K562 (cell line): ENCODE results near the gene DCUN1D2. TPM values are rescaled to one million over a fixed set of nuclear protein-coding genes. Genes with fewer than 3 reads are reported as not detected.

Experiments used
- CHCHD3 ChIP-seq: fragments of 250-450 bp; sonication (Bioruptor Pico); IDR thresholded peaks from 2 replicates; pipeline ENCODE4 v2.1.2; 2022; ENCODE audit warnings: mild to moderate bottlenecking
- FOXK2 ChIP-seq, 2 experiments: fragments of 450-650 bp; IDR thresholded peaks in 1 of 2; conservative IDR thresholded peaks in 1 of 2; 2 replicates each; pipeline ENCODE4 v1.6.1; 2016; ENCODE audit warnings: low read depth in 2 of 2, mild to moderate bottlenecking in 1 of 2
- FUS ChIP-seq: fragments of 200-400 bp; formaldehyde crosslinking; optimal IDR thresholded peaks from 2 replicates; pipeline ENCODE3; 2017; ENCODE audit warnings: low read depth, low read length
- KLF6 ChIP-seq: fragments of 250-450 bp; sonication (Bioruptor Pico); IDR thresholded peaks from 2 replicates; pipeline ENCODE4 v1.4.0; 2020; ENCODE audit warnings: mild to moderate bottlenecking, moderate library complexity, borderline replicate concordance
- MAFG ChIP-seq: fragments of 450-650 bp; conservative IDR thresholded peaks from 2 replicates; pipeline ENCODE4 v1.6.1; 2016; ENCODE audit warnings: missing genetic modification characterization, missing compliant biosample characterization
- POLR2A ChIP-seq: fragments of 450-650 bp; conservative IDR thresholded peaks from 2 replicates; pipeline ENCODE4 v1.6.1; 2016
- U2AF2 ChIP-seq: fragments of 200-400 bp; formaldehyde crosslinking; optimal IDR thresholded peaks from 2 replicates; pipeline ENCODE3; 2017; ENCODE audit warnings: low read depth, mild to moderate bottlenecking, low read length
- ZFP30 ChIP-seq: fragments of 250-450 bp; sonication (Bioruptor Pico); IDR thresholded peaks from 2 replicates; pipeline ENCODE4 v1.8.0; 2022; ENCODE audit warnings: moderate library complexity, mild to moderate bottlenecking, inconsistent platforms, borderline replicate concordance
- ZNF239 ChIP-seq: fragments of 250-450 bp; sonication (Bioruptor Pico); IDR thresholded peaks from 2 replicates; pipeline ENCODE4 v1.4.0; 2020; ENCODE audit warnings: mild to moderate bottlenecking
- ZNF778 ChIP-seq: fragments of 450-650 bp; formaldehyde crosslinking; IDR thresholded peaks from 2 replicates; pipeline ENCODE4 v1.4.0; 2020; ENCODE audit warnings: mild to moderate bottlenecking, moderate library complexity
- ZNF785 ChIP-seq: fragments of 250-450 bp; sonication (Bioruptor Pico); IDR thresholded peaks from 2 replicates; pipeline ENCODE4 v1.4.0; 2020; ENCODE audit warnings: mild to moderate bottlenecking
- polyA plus RNA-seq, 8 experiments: library from polyadenylated mRNA; depleted of rRNA in 4 of 8; stranded (reverse) in 5 of 8; unstranded in 3 of 8; fragments of >200 nt; fragmentation: Nextera tagmentation in 2 of 8; fragmentation: Illumina TruSeq in 1 of 8; extraction: Ambion mirVana in 2 of 8; extraction: Trizol in 1 of 8; gene quantifications; 2 replicates each; pipeline versions ENCODE4 v1.2.1 to v1.2.3, GENCODE V29; 2011 to 2014; ENCODE audit warnings: inconsistent platforms in 1 of 8, missing spikeins in 1 of 8
- total RNA-seq, 7 experiments: library from RNA; depleted of rRNA in 6 of 7; stranded (reverse); fragments of >200 nt in 6 of 7; fragmentation: Illumina TruSeq in 2 of 7; extraction: Trizol in 2 of 7; gene quantifications; 2 replicates each; pipeline versions ENCODE4 v1.2.1 to v1.2.3, GENCODE V29; 2011 to 2021; ENCODE audit warnings: low replicate concordance in 1 of 7
- TF ChIP-seq, protein P1 (sequence below): fragments of 450-650 bp; IDR thresholded peaks from 2 replicates; pipeline ENCODE4 v1.6.1; 2016; ENCODE audit warnings: low read depth
- TF ChIP-seq, protein P2 (sequence below), 2 experiments: fragments of 450-650 bp; conservative IDR thresholded peaks; 2 replicates each; pipeline ENCODE4 v1.6.1; 2017; ENCODE audit warnings: mild to moderate bottlenecking in 2 of 2, moderate library complexity in 2 of 2
- TF ChIP-seq, protein P3 (sequence below), 3 experiments: fragments of 200-800 bp in 1 of 3; fragments of 250-450 bp in 1 of 3; fragments of 450-650 bp in 1 of 3; sonication (Bioruptor Pico) in 1 of 3; sonication (Bioruptor generic) in 1 of 3; formaldehyde crosslinking in 1 of 3; IDR thresholded peaks; 2 replicates each; pipeline versions ENCODE4 v1.6.1 to v1.8.0; 2016 to 2022; ENCODE audit warnings: mild to moderate bottlenecking in 2 of 3, missing genetic modification characterization in 2 of 3, missing compliant biosample characterization in 1 of 3, moderate library complexity in 1 of 3

Gene DCUN1D2
- total and polyA plus RNA-seq, 9 of the 15 experiments (the other 6 are each of a cell fraction or from before 2014, with no cell fraction given): 2.1 to 16.8 (median 11.1) TPM

DNA sequence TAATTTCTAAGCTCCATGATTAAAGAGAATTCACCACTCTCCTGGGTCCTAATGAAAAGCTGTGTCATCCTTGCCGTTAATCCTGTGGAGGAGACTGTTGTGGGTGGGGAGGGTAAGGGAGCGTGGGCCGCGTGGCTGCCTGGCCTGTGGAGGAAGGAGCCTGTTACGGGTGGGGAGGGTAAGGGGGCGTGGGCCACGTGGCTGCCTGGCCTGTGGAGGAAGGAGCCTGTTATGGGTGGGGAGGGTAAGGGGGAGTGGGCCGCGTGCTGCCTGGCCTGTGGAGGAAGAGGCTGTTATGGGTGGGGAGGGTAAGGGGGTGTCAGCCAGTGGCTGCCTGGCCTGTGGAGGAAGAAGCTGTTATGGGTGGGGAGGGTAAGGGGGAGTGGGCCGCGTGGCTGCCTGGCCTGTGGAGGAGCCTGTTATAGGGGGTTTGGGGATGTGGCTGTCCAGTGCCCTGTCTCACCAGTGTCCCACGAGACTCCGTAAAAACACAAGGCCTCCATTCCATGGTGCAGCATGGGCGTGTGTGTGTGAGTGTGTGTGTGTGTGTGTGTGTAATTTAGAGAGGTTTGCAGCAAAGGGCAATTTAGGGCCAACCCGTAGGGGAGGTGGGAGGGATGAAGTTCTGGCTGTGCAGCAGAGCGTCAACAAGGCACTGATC is 15.6 kb upstream of the DCUN1D2 start (continued):
- TF ChIP-seq, protein P1, sequence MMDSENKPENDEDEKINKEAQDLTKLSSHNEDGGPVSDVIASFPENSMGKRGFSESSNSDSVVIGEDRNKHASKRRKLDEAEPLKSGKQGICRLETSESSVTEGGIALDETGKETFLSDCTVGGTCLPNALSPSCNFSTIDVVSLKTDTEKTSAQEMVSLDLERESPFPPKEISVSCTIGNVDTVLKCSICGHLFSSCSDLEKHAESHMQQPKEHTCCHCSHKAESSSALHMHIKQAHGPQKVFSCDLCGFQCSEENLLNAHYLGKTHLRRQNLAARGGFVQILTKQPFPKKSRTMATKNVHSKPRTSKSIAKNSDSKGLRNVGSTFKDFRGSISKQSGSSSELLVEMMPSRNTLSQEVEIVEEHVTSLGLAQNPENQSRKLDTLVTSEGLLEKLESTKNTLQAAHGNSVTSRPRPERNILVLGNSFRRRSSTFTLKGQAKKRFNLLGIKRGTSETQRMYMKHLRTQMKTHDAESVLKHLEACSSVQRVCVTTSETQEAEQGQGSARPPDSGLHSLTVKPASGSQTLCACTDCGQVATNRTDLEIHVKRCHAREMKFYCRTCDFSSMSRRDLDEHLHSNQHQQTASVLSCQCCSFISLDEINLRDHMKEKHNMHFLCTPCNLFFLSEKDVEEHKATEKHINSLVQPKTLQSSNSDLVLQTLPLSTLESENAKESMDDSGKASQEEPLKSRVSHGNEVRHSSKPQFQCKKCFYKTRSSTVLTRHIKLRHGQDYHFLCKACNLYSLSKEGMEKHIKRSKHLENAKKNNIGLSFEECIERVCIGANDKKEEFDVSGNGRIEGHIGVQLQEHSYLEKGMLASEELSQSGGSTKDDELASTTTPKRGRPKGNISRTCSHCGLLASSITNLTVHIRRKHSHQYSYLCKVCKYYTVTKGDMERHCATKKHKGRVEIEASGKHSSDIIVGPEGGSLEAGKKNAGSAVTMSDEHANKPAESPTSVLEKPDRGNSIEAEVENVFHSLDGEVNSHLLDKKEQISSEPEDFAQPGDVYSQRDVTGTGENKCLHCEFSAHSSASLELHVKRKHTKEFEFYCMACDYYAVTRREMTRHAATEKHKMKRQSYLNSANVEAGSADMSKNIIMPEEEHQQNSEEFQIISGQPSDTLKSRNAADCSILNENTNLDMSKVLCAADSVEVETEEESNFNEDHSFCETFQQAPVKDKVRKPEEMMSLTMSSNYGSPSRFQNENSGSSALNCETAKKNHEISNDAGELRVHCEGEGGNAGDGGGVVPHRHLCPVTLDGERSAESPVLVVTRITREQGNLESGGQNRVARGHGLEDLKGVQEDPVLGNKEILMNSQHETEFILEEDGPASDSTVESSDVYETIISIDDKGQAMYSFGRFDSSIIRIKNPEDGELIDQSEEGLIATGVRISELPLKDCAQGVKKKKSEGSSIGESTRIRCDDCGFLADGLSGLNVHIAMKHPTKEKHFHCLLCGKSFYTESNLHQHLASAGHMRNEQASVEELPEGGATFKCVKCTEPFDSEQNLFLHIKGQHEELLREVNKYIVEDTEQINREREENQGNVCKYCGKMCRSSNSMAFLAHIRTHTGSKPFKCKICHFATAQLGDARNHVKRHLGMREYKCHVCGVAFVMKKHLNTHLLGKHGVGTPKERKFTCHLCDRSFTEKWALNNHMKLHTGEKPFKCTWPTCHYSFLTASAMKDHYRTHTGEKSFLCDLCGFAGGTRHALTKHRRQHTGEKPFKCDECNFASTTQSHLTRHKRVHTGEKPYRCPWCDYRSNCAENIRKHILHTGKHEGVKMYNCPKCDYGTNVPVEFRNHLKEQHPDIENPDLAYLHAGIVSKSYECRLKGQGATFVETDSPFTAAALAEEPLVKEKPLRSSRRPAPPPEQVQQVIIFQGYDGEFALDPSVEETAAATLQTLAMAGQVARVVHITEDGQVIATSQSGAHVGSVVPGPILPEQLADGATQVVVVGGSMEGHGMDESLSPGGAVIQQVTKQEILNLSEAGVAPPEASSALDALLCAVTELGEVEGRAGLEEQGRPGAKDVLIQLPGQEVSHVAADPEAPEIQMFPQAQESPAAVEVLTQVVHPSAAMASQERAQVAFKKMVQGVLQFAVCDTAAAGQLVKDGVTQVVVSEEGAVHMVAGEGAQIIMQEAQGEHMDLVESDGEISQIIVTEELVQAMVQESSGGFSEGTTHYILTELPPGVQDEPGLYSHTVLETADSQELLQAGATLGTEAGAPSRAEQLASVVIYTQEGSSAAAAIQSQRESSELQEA: no peak
- TF ChIP-seq KLF6 (CRISPR knock-in tag): no peak
- no peak for TF ChIP-seq ZNF239
- peak; percentile 66 for TF ChIP-seq MAFG (tag)
- TF ChIP-seq FOXK2 (conservative IDR thresholded peaks at IDR 0.05 in 1 of 2, IDR thresholded peaks at IDR 0.05 in 1 of 2; ENCODE audit: low read depth in 2 of 2): peak in 1 of 2 experiments; percentile 44; a peak in 1 of 4 replicates
- TF ChIP-seq, protein P2, sequence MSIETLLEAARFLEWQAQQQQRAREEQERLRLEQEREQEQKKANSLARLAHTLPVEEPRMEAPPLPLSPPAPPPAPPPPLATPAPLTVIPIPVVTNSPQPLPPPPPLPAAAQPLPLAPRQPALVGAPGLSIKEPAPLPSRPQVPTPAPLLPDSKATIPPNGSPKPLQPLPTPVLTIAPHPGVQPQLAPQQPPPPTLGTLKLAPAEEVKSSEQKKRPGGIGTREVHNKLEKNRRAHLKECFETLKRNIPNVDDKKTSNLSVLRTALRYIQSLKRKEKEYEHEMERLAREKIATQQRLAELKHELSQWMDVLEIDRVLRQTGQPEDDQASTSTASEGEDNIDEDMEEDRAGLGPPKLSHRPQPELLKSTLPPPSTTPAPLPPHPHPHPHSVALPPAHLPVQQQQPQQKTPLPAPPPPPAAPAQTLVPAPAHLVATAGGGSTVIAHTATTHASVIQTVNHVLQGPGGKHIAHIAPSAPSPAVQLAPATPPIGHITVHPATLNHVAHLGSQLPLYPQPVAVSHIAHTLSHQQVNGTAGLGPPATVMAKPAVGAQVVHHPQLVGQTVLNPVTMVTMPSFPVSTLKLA (conservative IDR thresholded peaks at IDR 0.05): 0 out of 4 replicates have a peak, but pooled peaks of 1 of the 2 experiments have one; percentile 31
- TF ChIP-seq CHCHD3 (CRISPR knock-in tag): no peak
- no peak for TF ChIP-seq U2AF2
- no peak for TF ChIP-seq ZNF785 (CRISPR knock-in tag)
- TF ChIP-seq ZNF778 (CRISPR knock-in tag): no peak
- TF ChIP-seq, protein P3, sequence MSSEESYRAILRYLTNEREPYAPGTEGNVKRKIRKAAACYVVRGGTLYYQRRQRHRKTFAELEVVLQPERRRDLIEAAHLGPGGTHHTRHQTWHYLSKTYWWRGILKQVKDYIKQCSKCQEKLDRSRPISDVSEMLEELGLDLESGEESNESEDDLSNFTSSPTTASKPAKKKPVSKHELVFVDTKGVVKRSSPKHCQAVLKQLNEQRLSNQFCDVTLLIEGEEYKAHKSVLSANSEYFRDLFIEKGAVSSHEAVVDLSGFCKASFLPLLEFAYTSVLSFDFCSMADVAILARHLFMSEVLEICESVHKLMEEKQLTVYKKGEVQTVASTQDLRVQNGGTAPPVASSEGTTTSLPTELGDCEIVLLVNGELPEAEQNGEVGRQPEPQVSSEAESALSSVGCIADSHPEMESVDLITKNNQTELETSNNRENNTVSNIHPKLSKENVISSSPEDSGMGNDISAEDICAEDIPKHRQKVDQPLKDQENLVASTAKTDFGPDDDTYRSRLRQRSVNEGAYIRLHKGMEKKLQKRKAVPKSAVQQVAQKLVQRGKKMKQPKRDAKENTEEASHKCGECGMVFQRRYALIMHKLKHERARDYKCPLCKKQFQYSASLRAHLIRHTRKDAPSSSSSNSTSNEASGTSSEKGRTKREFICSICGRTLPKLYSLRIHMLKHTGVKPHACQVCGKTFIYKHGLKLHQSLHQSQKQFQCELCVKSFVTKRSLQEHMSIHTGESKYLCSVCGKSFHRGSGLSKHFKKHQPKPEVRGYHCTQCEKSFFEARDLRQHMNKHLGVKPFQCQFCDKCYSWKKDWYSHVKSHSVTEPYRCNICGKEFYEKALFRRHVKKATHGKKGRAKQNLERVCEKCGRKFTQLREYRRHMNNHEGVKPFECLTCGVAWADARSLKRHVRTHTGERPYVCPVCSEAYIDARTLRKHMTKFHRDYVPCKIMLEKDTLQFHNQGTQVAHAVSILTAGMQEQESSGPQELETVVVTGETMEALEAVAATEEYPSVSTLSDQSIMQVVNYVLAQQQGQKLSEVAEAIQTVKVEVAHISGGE (CRISPR knock-in tag; IDR thresholded peaks at IDR 0.05): peak in 1 of 3 experiments; percentile 28; a peak in 1 of 6 replicates
- TF ChIP-seq FUS: no peak
- 0 out of 2 replicates have a peak, but pooled peaks have one; percentile 47 for TF ChIP-seq POLR2A
- TF ChIP-seq ZFP30 (CRISPR knock-in tag): no peak
